GM10847 (cell line): ENCODE measurements around the gene ANKRD33.

Experiments
- POLR2A ChIP-seq: IDR thresholded peaks from 2 replicates; pipeline ENCODE4 v1.6.1; 2011; ENCODE audit not compliant: insufficient read length; ENCODE audit errors: extremely low read depth

The ANKRD33 gene

GRCh38 chr12:51915951-51916350 is 28.0 kb downstream of the ANKRD33 start:
- TF ChIP-seq POLR2A: no peak

GRCh38 chr12:51917041-51917590 is 29.2 kb downstream of the ANKRD33 start:
- TF ChIP-seq POLR2A: no peak

GRCh38 chr12:51917746-51918453 is 30.0 kb downstream of the ANKRD33 start:
- TF ChIP-seq POLR2A: no peak

- TF ChIP-seq POLR2A: no peak
These were observed 32.1 kb downstream of the ANKRD33 start for GRCh38 chr12:51920046-51920445.

- TF ChIP-seq POLR2A: no peak
These were observed 33.3 kb downstream of the ANKRD33 start for GRCh38 chr12:51921017-51921725.

GRCh38 chr12:51922146-51922545 is 34.2 kb downstream of the ANKRD33 start:
- no peak for TF ChIP-seq POLR2A

GRCh38 chr12:51922762-51923505 is 35.0 kb downstream of the ANKRD33 start:
- no peak for TF ChIP-seq POLR2A

- no peak for TF ChIP-seq POLR2A
These were observed 35.8 kb downstream of the ANKRD33 start for GRCh38 chr12:51923506-51924365.

- no peak for TF ChIP-seq POLR2A
These were observed 36.8 kb downstream of the ANKRD33 start for GRCh38 chr12:51924551-51925319.

- no peak for TF ChIP-seq POLR2A
These were observed 37.6 kb downstream of the ANKRD33 start for GRCh38 chr12:51925346-51926063.

GRCh38 chr12:51926064-51926632 is 38.2 kb downstream of the ANKRD33 start:
- TF ChIP-seq POLR2A: no peak

- TF ChIP-seq POLR2A: no peak
These were observed 38.8 kb downstream of the ANKRD33 start for GRCh38 chr12:51926718-51927117.
